Measurements from ENCODE around the gene LRRC30.

GRCh38 chr18:7224198-7224597 lies 6.7 kb upstream of the LRRC30 start:
- TF ChIP-seq EZH2 (IDR thresholded peaks at IDR 0.05) (no peak), CTCF (IDR thresholded peaks at IDR 0.05) (no peak)
